GM19240 (cell line): ENCODE measurements around the gene SLC22A23.

Experiments used
- DNase-seq: peaks from one replicate; pipeline ENCODE4 v3.0.0; 2011; ENCODE audit warnings: low spot score; ENCODE audit not compliant: insufficient read length

SLC22A23 gene

DNA sequence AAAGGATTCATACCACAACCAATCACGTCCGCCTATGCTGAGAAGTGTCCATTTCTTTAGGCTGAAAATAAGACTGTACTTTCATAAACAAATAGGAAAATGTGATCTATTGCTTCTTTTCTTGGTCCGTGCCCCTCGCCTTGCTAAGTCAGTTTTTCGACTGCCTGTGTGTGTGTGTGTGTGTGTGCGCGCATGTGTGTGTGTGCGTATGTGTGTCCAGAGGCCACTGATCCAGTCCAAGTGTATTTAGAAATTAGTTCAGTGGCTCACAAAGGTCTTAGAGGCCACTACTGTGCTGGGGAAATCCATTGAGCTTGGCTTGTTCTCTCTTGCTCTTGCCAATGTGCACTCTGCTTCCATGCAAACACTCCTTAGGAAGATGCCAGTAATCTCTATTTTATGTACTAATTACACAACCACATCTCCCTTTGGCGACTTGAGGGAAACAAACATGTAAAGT, 50.5 kb downstream of the SLC22A23 start:
- no peak for DNase-seq

GRCh38 chr6:3405679-3406078, 51.2 kb downstream of the SLC22A23 start:
- no peak for DNase-seq

GRCh38 chr6:3405182-3405518, 51.7 kb downstream of the SLC22A23 start:
- DNase-seq, result no peak

DNA sequence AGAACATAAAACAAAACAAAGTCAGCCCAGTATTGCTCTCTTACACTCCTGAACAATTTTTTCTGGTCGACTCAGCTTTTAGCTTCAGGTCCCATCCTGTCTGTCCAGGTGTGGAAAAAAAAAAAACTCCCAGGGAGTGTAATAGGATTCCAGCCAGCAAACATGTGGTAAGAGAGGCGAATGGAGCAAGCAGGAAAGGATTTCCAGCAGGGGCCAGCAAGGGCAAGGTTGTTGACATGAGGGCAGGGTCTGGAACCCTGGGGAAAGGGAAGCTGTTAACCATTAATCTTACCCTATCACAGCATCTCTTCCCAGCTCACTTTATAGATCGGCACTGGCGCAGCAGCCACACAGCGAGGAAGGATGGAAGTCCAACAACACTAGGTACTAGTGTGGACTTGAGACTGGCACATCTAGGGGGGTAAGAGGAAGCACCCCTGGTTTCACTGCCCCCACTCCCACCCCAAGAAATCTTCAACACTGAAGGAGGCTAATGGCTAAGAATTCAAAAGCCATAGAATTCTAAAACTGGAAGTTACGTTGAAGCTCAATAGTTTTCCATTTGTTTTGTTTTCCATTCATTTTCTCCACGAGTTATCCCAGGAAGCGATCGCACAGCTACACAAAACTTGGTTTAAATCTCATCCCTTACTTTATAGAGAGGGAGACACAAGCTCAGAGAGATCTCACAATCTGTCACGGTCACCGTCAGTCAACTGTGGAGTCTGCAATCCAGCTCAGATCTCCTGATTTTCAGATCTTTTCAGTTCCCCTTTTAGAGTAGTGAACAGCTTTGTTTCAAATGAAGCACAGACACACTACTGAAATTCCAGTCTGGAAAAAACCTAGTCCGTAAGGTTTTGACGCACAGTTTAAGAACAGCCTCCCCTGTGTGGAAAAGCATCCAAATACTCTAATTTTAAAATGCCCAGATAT, 53.3 kb downstream of the SLC22A23 start:
- no peak for DNase-seq

DNA sequence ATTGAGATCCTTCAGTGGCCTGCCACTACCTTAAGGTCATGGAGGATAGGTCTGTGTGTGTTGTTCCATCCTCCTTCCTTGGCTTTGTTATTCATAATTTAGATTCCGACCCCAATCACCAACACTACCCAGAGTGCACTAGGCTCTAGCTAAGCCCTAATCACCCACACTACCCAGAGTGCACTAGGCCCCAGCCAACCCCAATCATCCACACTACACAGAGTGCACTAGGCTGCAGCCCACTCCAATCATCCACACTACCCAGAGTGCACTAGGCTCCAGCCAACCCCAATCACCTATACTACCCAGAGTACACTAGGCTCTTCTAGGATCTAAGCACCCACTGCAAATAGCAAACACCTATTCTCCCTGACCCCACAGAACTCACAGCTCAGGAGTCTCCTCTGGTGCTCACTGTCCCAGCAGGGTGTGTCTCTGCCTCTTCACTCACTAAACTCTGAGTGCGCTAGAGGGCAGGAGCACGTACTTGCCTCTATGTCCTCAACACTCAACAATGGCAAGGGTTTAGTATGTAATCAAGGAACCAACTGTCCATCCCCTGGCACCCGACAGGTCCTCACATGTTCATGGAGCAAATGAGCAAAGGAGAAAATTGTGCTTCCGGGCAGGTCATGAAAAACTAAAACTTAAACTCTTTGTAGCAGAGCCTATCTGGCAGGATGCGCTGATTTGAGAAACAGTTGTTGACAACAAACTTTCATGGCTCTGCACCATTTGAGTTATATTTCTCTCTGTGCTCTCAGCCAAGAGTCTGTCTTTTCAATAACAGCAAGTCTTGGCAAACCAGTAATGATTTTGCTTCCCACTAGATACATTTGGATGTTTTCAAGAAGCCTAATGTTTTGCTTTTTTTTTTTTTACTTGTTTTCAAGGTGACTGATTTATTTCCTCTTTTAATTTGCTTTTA, 54.3 kb downstream of the SLC22A23 start:
- DNase-seq, result no peak

DNA sequence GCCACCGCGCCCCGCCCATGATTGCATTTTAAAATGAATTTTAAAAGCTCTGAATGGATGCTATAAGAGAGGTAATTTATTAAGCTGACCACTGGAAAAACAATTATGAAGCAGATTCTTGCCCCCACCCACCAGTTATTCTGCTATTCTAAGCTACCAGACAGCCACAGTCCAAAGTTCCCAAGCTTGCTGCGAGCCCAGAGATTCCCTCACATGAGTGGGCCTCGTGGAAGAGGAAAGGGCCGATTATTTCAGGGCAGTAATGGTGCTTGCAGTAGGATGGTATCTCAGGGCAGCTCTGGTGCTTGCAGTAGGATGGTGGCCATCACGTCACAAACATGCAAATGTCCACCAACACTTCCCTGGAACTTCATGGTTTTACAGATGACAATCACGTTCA, 56.7 kb downstream of the SLC22A23 start:
- DNase-seq, result no peak

DNA sequence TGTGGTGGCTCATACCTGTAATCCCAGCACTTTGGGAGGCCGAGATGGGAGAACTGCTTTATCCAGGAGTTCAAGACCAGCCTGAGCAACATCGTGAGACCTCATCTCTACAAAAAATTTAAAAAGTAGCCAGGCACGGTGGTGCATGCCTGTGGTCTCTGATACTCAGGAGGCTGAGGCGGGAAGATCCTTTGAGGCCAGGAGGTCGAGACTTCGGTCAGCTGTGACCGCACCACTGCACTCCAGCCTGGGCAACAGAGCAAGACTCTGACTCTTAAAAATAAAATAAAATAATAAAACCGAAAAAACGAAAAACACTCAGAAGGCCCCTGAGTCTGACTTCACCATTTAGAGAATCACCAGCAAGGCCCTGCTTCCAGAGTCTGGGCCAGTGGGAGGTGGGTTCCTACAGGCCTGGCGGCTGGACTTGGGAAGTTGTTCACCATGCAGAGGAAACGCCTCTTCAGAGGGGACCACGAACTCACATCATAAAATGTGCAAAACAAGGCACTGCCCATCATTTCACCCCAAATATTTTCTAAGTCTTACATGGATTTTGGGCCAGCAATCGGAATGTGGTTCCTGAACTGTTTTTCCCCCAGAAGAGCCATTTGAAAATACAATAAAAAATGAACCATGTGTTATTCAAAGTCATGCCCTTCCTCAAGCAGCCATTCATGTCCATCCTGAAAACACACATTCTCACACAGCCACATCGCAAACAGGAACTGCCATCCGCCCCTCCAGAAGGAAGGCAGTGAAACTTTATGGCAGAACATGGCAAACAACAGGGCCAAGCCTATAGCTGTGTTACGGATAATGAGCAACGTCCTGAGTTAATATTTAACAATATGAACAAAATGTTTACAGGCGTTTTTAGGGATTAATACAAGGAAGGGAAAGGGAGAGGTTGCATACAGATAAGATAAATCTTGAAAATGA, 57.8 kb downstream of the SLC22A23 start:
- DNase-seq, result no peak

GRCh38 chr6:3398165-3398562, 58.7 kb downstream of the SLC22A23 start:
- DNase-seq, result no peak

DNA sequence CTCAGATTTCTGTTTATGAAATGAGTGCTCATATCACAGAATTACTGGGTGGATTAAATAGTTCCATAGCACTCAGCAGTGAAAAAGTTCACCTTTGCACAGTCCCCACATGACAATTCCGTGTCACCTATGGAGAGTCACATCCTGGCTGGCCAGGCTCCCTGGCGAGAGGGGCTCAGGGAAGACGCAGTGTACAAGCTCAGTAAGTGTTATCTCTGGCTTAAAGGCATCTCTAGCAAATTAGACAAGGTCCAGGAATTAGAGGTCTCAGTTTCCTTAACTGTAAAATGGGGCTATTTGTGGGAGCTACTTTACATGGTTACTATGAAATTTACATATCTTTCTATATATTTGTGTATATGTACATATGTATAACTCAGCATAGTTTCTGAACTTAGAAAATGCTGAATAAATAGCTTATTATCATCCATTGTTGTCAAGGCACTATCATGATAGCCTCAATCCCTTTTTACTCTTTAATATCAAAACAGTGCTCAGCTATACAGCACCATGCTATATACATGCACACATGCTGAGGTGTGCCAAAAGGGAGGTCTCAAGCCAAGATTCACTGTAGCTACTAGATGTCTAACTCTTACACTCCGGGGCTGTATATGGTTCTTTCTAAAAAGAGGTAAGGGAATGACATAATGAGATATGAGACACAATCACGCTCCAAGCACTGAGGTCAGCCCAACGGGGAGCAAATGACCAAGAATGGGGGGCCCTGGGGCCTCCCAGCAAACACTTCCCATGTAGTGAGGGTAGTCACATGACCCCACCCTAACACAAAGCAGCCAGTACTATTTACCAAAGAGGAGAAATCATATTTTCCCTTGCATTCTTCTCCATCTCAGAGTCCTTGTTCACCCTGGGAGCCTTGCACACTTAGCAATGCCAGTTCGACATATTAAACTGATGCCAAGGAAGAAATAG, 59.4 kb downstream of the SLC22A23 start:
- DNase-seq, result no peak

DNA sequence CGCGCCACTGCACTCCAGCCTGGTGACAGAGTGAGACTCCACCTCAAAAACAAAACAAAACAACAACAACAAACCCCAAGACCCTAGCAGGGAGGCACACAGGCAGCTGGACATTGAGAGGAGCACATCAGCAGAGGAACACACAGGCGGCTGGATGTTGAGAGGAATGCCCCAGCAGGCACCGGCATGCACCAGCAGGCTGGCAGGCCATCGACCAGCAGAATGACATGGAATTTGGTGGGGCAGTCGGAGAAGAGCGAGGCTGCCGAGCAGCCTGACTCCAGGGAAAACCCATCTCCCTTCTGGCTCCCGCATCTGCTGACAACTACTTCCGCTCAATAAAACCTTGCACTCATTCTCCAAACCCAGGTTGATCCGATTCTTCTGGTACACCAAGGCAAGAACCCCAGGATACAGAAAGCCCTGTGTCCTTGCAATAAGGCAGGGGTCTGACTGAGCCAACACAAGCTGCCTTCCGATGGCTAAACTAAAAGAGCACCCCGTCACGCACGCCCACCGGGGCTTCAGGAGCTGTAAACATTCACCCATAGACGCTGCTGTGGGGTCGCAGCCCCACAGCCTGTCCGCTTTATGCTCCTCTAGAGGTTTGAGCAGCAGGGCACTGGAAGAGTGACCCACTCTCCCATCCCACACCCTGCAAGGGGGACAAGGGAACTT, 60.2 kb downstream of the SLC22A23 start:
- DNase-seq, result no peak

DNA sequence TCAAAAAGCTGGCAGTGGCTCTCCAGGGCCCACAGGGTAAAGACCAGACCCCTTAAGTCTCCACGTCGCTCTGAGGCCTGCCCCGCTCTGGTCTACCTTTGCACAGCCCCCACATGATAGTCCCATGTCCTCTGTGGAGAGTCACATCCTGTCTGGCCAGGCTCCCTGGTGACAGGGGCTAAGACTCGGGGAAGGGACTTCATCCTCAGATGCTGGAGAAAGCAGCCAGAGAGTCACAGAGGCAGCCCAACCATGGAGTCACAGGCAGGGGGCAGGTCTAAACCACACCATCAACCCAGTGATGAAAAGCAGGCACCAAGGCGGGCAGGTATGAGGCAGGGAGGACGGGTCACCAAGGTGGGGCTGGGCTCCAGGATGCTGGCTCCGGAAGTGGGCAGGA, 62.2 kb downstream of the SLC22A23 start:
- DNase-seq, result no peak

DNA sequence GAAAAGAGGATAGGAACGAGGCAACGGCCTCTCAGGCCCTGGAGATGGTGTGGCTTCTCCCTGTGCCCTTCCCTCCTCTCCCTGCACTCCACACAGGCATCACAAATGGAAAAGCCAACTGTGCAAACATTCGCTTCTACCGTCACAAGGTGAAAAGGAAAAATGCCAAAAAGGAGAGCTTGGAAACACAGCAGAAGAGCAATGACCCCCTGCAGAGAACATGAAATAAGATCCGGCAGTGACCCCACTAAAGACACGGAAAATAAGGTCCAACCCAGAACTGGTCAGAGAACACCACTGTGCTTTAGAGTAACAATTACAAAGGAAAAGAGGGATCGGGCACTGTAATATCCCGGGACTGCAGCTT, 63.0 kb downstream of the SLC22A23 start:
- DNase-seq, result no peak

- no peak for DNase-seq
Measured at GRCh38 chr6:3392930-3393835, 63.7 kb downstream of the SLC22A23 start.

GRCh38 chr6:3391902-3392458, 64.9 kb downstream of the SLC22A23 start:
- DNase-seq, result no peak

DNA sequence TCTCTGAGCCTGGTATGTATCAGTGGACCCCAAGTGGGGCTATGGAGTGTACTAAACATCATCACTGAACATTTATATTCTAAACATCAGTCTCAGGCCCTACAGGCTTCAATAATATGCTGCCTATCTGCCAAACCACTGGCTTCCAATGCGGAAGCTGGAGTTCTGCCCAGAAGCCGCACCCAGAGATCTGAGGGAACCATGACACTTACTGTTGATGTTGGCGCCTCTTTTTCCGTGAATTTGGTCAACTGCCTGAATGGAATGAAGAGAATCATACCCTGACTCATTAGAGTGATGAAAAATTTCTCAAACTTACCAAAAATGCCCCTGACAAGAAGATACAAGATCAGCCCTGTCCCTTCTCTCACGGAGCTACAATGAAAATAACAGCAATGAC, 66.2 kb downstream of the SLC22A23 start:
- no peak for DNase-seq

- no peak for DNase-seq
Measured at GRCh38 chr6:3389390-3390167, 67.3 kb downstream of the SLC22A23 start.

DNA sequence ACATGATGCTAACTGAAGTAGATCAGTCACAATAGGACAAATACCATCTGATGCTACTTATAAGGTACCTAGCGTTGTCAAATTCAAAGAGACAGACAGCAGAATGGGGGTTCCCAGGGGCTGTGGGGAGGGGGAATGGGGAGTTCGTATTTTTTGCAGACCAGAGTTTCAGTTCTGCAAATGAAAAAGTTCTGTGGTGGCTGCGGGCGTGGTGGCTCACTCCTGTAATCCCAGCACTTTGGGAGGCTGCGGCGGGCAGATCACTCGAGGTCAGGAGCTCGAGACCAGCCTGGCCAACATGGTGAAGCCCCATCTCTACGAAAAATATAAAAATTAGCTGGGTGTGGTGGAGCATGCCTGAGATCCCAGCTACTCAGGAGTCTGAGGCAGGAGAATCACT, 68.1 kb downstream of the SLC22A23 start:
- no peak for DNase-seq
